ENCODE measurements around the gene OPALIN. TPM values are rescaled to one million over a fixed set of nuclear protein-coding genes. Genes with fewer than 3 reads are reported as not detected.
A peak's percentile ranks its signal among the peaks of the same experiment; 100 is the strongest.

OPALIN gene
- total and polyA plus RNA-seq, 12 donors = not detected

GRCh38 chr10:96374639-96374984, 15.8 kb upstream of the OPALIN start:
- no peaks in the 10 kb centered on the region for H3K27me3 ChIP-seq
- intact Hi-C loops (cut with DNase I) = loop anchor here (10.0 kb wide), 2 partner anchors 130 to 840 kb away; no protein-coding TSS in a partner anchor
- no peaks in the 10 kb centered on the region for H3K9me3 ChIP-seq (replicated peaks in 1 of 3)
- H3K4me1 ChIP-seq (replicated peaks in 1 of 2) = peaks cover 0 to 3% of the 10 kb centered on the region in 2 donors
- no peak overlapping the region for H3K27ac ChIP-seq
- TF ChIP-seq POLR2A (IDR thresholded peaks at IDR 0.05) (no peak), CTCF (IDR thresholded peaks at IDR 0.05) (no peak)
- 13 to 26% (median 18%) methylated on average over 5 to 9 of the region's 9 CpGs for WGBS, 4 donors
- no peak for DNase-seq
- no peaks in the 10 kb centered on the region for H3K36me3 ChIP-seq (replicated peaks in 1 of 2)
- peak overlapping the region in 1 of 4 donors; percentile 58 for H3K4me3 ChIP-seq

GRCh38 chr10:96374004-96374403, 15.2 kb upstream of the OPALIN start:
- 77 to 89% (median 87%) methylated on average over 5 of the region's 5 CpGs for WGBS, 4 donors
- no peak for DNase-seq
- intact Hi-C loops (cut with DNase I) = loop anchor here (10.0 kb wide), 2 partner anchors 131 to 841 kb away; no protein-coding TSS in a partner anchor
- Histone ChIP-seq H3K27me3 (no peaks in the 10 kb centered on the region), H3K9me3 (replicated peaks in 1 of 3) (no peaks in the 10 kb centered on the region), H3K4me1 (replicated peaks in 1 of 2) (peaks cover 0 to 3% of the 10 kb centered on the region in 2 donors), H3K36me3 (replicated peaks in 1 of 2) (no peaks in the 10 kb centered on the region), H3K27ac (no peak overlapping the region), H3K4me3 (no peak overlapping the region)
- TF ChIP-seq POLR2A (IDR thresholded peaks at IDR 0.05) = no peak
- no peak for TF ChIP-seq CTCF (IDR thresholded peaks at IDR 0.05)

- Histone ChIP-seq H3K36me3 (replicated peaks in 1 of 2) (no peaks in the 10 kb centered on the region), H3K27ac (no peak overlapping the region), H3K4me1 (replicated peaks in 1 of 2) (peaks cover 0 to 3% of the 10 kb centered on the region in 2 donors), H3K9me3 (replicated peaks in 1 of 3) (no peaks in the 10 kb centered on the region), H3K27me3 (no peaks in the 10 kb centered on the region), H3K4me3 (no peak overlapping the region)
- WGBS, 4 donors = 81 to 97% (median 86%) methylated on average over 6 to 11 of the region's 11 CpGs
- no peak for TF ChIP-seq CTCF (IDR thresholded peaks at IDR 0.05)
- TF ChIP-seq POLR2A (IDR thresholded peaks at IDR 0.05) = no peak
- no peak for DNase-seq
- intact Hi-C loops (cut with DNase I) = loop anchor here (10.0 kb wide), 2 partner anchors 133 to 843 kb away; no protein-coding TSS in a partner anchor
Observed at GRCh38 chr10:96371356-96371755, 12.6 kb upstream of the OPALIN start.

GRCh38 chr10:96370584-96371157, 11.9 kb upstream of the OPALIN start:
- Histone ChIP-seq H3K9me3 (replicated peaks in 1 of 3) (no peaks in the 10 kb centered on the region), H3K4me3 (no peak overlapping the region), H3K36me3 (replicated peaks in 1 of 2) (no peaks in the 10 kb centered on the region), H3K27ac (no peak overlapping the region), H3K4me1 (replicated peaks in 1 of 2) (peaks cover 0 to 3% of the 10 kb centered on the region in 2 donors), H3K27me3 (no peaks in the 10 kb centered on the region)
- intact Hi-C loops (cut with DNase I) = loop anchor here (10.0 kb wide), 2 partner anchors 134 to 844 kb away; no protein-coding TSS in a partner anchor
- TF ChIP-seq CTCF (IDR thresholded peaks at IDR 0.05) = peak; percentile 48 to 79 (median 67)
- TF ChIP-seq POLR2A (IDR thresholded peaks at IDR 0.05) = no peak
- peak in 5 of 7 donors; percentile 28 to 66 (median 40) for DNase-seq
- WGBS, 4 donors = 19 to 35% (median 31%) methylated on average over 12 to 16 of the region's 16 CpGs
